KOPT-K1 (cell line): ENCODE data around the gene FHOD3.

Source experiments
- H3K27ac ChIP-seq: fragments of 200-600 bp; sonication (generic); 2 replicates; pipeline ENCODE4 v1.5.1; 2016; ENCODE audit warnings: antibody characterized with exemption, mild to moderate bottlenecking, low read depth, low read length; ENCODE audit not compliant: poor library complexity, severe bottlenecking
- H3K36me3 ChIP-seq: fragments of 200-600 bp; sonication (generic); 2 replicates; pipeline ENCODE4 v1.5.1; 2017; ENCODE audit warnings: antibody characterized with exemption, mild to moderate bottlenecking, low read length, moderate library complexity; ENCODE audit not compliant: insufficient read depth
- H3K9me3 ChIP-seq: fragments of 200-600 bp; sonication (generic); 2 replicates; pipeline ENCODE4 v1.5.1; 2017; ENCODE audit warnings: antibody characterized with exemption, low read length, mild to moderate bottlenecking; ENCODE audit not compliant: insufficient read depth, poor library complexity, severe bottlenecking

Gene FHOD3

GRCh38 chr18:36406805-36407204 lies 109.3 kb downstream of the FHOD3 start:
- no peaks in the 10 kb centered on the region for H3K36me3 ChIP-seq
- no peak overlapping the region for H3K27ac ChIP-seq
- no peaks in the 10 kb centered on the region for H3K9me3 ChIP-seq

- H3K36me3 ChIP-seq, result no peaks in the 10 kb centered on the region
- no peak overlapping the region for H3K27ac ChIP-seq
- no peaks in the 10 kb centered on the region for H3K9me3 ChIP-seq
Observed at GRCh38 chr18:36408606-36409005, 111.1 kb downstream of the FHOD3 start.

GRCh38 chr18:36409779-36410178 lies 112.3 kb downstream of the FHOD3 start:
- no peaks in the 10 kb centered on the region for H3K9me3 ChIP-seq
- H3K36me3 ChIP-seq, result no peaks in the 10 kb centered on the region
- no peak overlapping the region for H3K27ac ChIP-seq

- H3K27ac ChIP-seq, result no peak overlapping the region
- no peaks in the 10 kb centered on the region for H3K9me3 ChIP-seq
- H3K36me3 ChIP-seq, result no peaks in the 10 kb centered on the region
Observed at GRCh38 chr18:36410346-36410745, 112.8 kb downstream of the FHOD3 start.

- Histone ChIP-seq H3K36me3 (no peaks in the 10 kb centered on the region), H3K9me3 (no peaks in the 10 kb centered on the region), H3K27ac (no peak overlapping the region)
Observed at GRCh38 chr18:36411745-36412168, 114.2 kb downstream of the FHOD3 start.

GRCh38 chr18:36412778-36413177 lies 115.3 kb downstream of the FHOD3 start:
- H3K9me3 ChIP-seq, result no peaks in the 10 kb centered on the region
- no peak overlapping the region for H3K27ac ChIP-seq
- H3K36me3 ChIP-seq, result no peaks in the 10 kb centered on the region

GRCh38 chr18:36415171-36415570 lies 117.7 kb downstream of the FHOD3 start:
- Histone ChIP-seq H3K9me3 (no peaks in the 10 kb centered on the region), H3K27ac (no peak overlapping the region), H3K36me3 (no peaks in the 10 kb centered on the region)

GRCh38 chr18:36415625-36416024 lies 118.1 kb downstream of the FHOD3 start:
- H3K36me3 ChIP-seq, result no peaks in the 10 kb centered on the region
- H3K27ac ChIP-seq, result no peak overlapping the region
- H3K9me3 ChIP-seq, result no peaks in the 10 kb centered on the region

GRCh38 chr18:36419188-36419899 lies 121.8 kb downstream of the FHOD3 start:
- Histone ChIP-seq H3K36me3 (no peaks in the 10 kb centered on the region), H3K9me3 (no peaks in the 10 kb centered on the region), H3K27ac (no peak overlapping the region)

- Histone ChIP-seq H3K9me3 (no peaks in the 10 kb centered on the region), H3K27ac (no peak overlapping the region), H3K36me3 (no peaks in the 10 kb centered on the region)
Observed at GRCh38 chr18:36419900-36420531, 122.5 kb downstream of the FHOD3 start.

- no peaks in the 10 kb centered on the region for H3K36me3 ChIP-seq
- H3K9me3 ChIP-seq, result no peaks in the 10 kb centered on the region
- H3K27ac ChIP-seq, result no peak overlapping the region
Observed at GRCh38 chr18:36420826-36421225, 123.3 kb downstream of the FHOD3 start.

- no peak overlapping the region for H3K27ac ChIP-seq
- no peaks in the 10 kb centered on the region for H3K36me3 ChIP-seq
- no peaks in the 10 kb centered on the region for H3K9me3 ChIP-seq
Observed at GRCh38 chr18:36424741-36425142, 127.2 kb downstream of the FHOD3 start.

GRCh38 chr18:36427369-36427768 lies 129.9 kb downstream of the FHOD3 start:
- Histone ChIP-seq H3K9me3 (no peaks in the 10 kb centered on the region), H3K27ac (no peak overlapping the region), H3K36me3 (no peaks in the 10 kb centered on the region)

GRCh38 chr18:36427831-36428230 lies 130.3 kb downstream of the FHOD3 start:
- H3K36me3 ChIP-seq, result no peaks in the 10 kb centered on the region
- no peaks in the 10 kb centered on the region for H3K9me3 ChIP-seq
- no peak overlapping the region for H3K27ac ChIP-seq

GRCh38 chr18:36428431-36429029 lies 131.0 kb downstream of the FHOD3 start:
- no peaks in the 10 kb centered on the region for H3K9me3 ChIP-seq

More at GRCh38 chr18:36428431-36429029, 131.0 kb downstream of the FHOD3 start:
- Histone ChIP-seq H3K36me3 (no peaks in the 10 kb centered on the region), H3K27ac (no peak overlapping the region)
